ENCODE measurements around the gene DNAI2.

Gene DNAI2

GRCh38 chr17:74305865-74306654 lies 32.0 kb downstream of the DNAI2 start:
- DNase-seq (ENCODE audit: low spot score): no peak

- DNase-seq (ENCODE audit: low spot score): no peak
Observed at GRCh38 chr17:74307984-74308773, 34.1 kb downstream of the DNAI2 start.

- no peak for DNase-seq (ENCODE audit: low spot score)
Observed at GRCh38 chr17:74309902-74310301, 35.9 kb downstream of the DNAI2 start.

- no peak for DNase-seq (ENCODE audit: low spot score)
Observed at GRCh38 chr17:74314877-74315276, 40.8 kb downstream of the DNAI2 start.

- DNase-seq (ENCODE audit: low spot score): no peak
Observed at GRCh38 chr17:74316220-74316619, 42.2 kb downstream of the DNAI2 start.

- DNase-seq (ENCODE audit: low spot score): no peak
Observed at GRCh38 chr17:74317071-74317470, 43.0 kb downstream of the DNAI2 start.

- no peak for DNase-seq (ENCODE audit: low spot score)
Observed at GRCh38 chr17:74318391-74318790, 44.4 kb downstream of the DNAI2 start.

- DNase-seq (ENCODE audit: low spot score): no peak
Observed at GRCh38 chr17:74324521-74324920, 50.5 kb downstream of the DNAI2 start.

GRCh38 chr17:74325376-74325742 lies 51.3 kb downstream of the DNAI2 start:
- no peak for DNase-seq (ENCODE audit: low spot score)

GRCh38 chr17:74325743-74326379 lies 51.8 kb downstream of the DNAI2 start, which contains the start of gene KIF19:
Gene KIF19, plus strand, starts transcription at chr17:74326226. Its CDS starts 124 bp downstream, at chr17:74326350.
- no peak for DNase-seq (ENCODE audit: low spot score)

GRCh38 chr17:74326506-74326905 lies 52.5 kb downstream of the DNAI2 start:
- no peak for DNase-seq (ENCODE audit: low spot score)

- DNase-seq (ENCODE audit: low spot score): no peak
Observed at GRCh38 chr17:74328487-74328886, 54.5 kb downstream of the DNAI2 start.

GRCh38 chr17:74329378-74329777 lies 55.3 kb downstream of the DNAI2 start:
- no peak for DNase-seq (ENCODE audit: low spot score)

- DNase-seq (ENCODE audit: low spot score): no peak
Observed at GRCh38 chr17:74330446-74330845, 56.4 kb downstream of the DNAI2 start.

- DNase-seq (ENCODE audit: low spot score): no peak
Observed at GRCh38 chr17:74332017-74332650, 58.1 kb downstream of the DNAI2 start.

GRCh38 chr17:74332763-74333283 lies 58.8 kb downstream of the DNAI2 start:
- no peak for DNase-seq (ENCODE audit: low spot score)

- DNase-seq (ENCODE audit: low spot score): no peak
Observed at GRCh38 chr17:74334393-74335039, 60.5 kb downstream of the DNAI2 start.

GRCh38 chr17:74335529-74336062 lies 61.6 kb downstream of the DNAI2 start:
- DNase-seq (ENCODE audit: low spot score): no peak

- DNase-seq (ENCODE audit: low spot score): no peak
Observed at GRCh38 chr17:74336307-74336706, 62.3 kb downstream of the DNAI2 start.

- no peak for DNase-seq (ENCODE audit: low spot score)
Observed at GRCh38 chr17:74337834-74338500, 63.9 kb downstream of the DNAI2 start.

All from hepatic stellate cell (primary cell).